IMR-90 (cell line): Measurements from ENCODE around the gene FAM111A. TPM values are rescaled to one million over a fixed set of nuclear protein-coding genes. Genes with fewer than 3 reads are reported as not detected.

Experiments used
- ATAC-seq: fragments of 200-7000 bp; cut with Tn5 transposase; 2 replicates; pipeline ENCODE4 v1.9.1; 2020; ENCODE audit warnings: low read depth, mild to moderate bottlenecking, moderate library complexity
- BruUV-seq: library from RNA; stranded (reverse); fragments of 400-500 nt; replicated peaks from 2 replicates; lab custom pipeline; 2021; lab: Mats Ljungman, UMichigan
- CTCF ChIA-PET: fragments of 300-600 bp; formaldehyde crosslinking; extraction: SDS; loops from one replicate; lab custom pipeline; 2021; ENCODE audit warnings: antibody characterized with exemption; lab: Yijun Ruan, JAX
- POLR2A ChIA-PET: fragments of 300-600 bp; sonication (Branson Sonifier 250); formaldehyde crosslinking; loops from one replicate; lab custom pipeline; 2022; ENCODE audit warnings: antibody characterized with exemption; ENCODE audit not compliant: unreplicated experiment; lab: Charles Lee
- DNase-seq: peaks from one replicate; pipeline ENCODE4 v3.0.0; 2013
- H2AFZ ChIP-seq: replicated peaks from 2 replicates; pipeline ENCODE3; 2013; ENCODE audit warnings: low read length, mild to moderate bottlenecking; ENCODE audit not compliant: poor library complexity
- H2AK5ac ChIP-seq: 2 replicates; pipeline ENCODE4 v1.6.1; 2013; ENCODE audit warnings: low read depth, low read length, inconsistent platforms
- H2AK9ac ChIP-seq: replicated peaks from 2 replicates; pipeline ENCODE3; 2013; ENCODE audit warnings: mild to moderate bottlenecking, low read depth, low read length, moderate library complexity; ENCODE audit not compliant: poor library complexity
- H2BK120ac ChIP-seq: 2 replicates; pipeline ENCODE4 v1.6.1; 2013; ENCODE audit warnings: low read depth, low read length, inconsistent platforms
- H2BK15ac ChIP-seq: 3 replicates; pipeline ENCODE4 v1.6.1; 2013; ENCODE audit warnings: low read depth, low read length, inconsistent platforms
- H2BK20ac ChIP-seq: 2 replicates; pipeline ENCODE4 v1.6.1; 2013; ENCODE audit warnings: low read depth, mild to moderate bottlenecking, inconsistent platforms, low read length, moderate library complexity
- H2BK5ac ChIP-seq: 2 replicates; pipeline ENCODE4 v1.6.1; 2013; ENCODE audit warnings: mild to moderate bottlenecking, low read depth, low read length, inconsistent platforms; ENCODE audit not compliant: poor library complexity, severe bottlenecking
- H3K14ac ChIP-seq: replicated peaks from 2 replicates; pipeline ENCODE4 v1.6.1; 2013; ENCODE audit warnings: low read depth, low read length, inconsistent platforms
- H3K18ac ChIP-seq: 2 replicates; pipeline ENCODE4 v1.6.1; 2013; ENCODE audit warnings: low read depth, low read length, control low read depth
- H3K23ac ChIP-seq: 2 replicates; pipeline ENCODE4 v1.6.1; 2013; ENCODE audit warnings: low read depth, low read length, inconsistent platforms
- H3K27ac ChIP-seq: 2 replicates; pipeline ENCODE4 v1.5.1; 2013; ENCODE audit warnings: mild to moderate bottlenecking, control low read depth, low read length; ENCODE audit not compliant: insufficient read depth
- H3K27me3 ChIP-seq: 2 replicates; pipeline ENCODE4 v1.6.1; 2013; ENCODE audit warnings: low read length; ENCODE audit not compliant: control insufficient read depth, insufficient read depth
- H3K36me3 ChIP-seq: 2 replicates; pipeline ENCODE4 v1.6.1; 2013; ENCODE audit warnings: low read length, mixed read lengths; ENCODE audit not compliant: control insufficient read depth, insufficient read depth
- H3K4ac ChIP-seq: 2 replicates; pipeline ENCODE4 v1.6.1; 2013; ENCODE audit warnings: low read depth, low read length, inconsistent platforms
- H3K4me1 ChIP-seq: 2 replicates; pipeline ENCODE4 v1.6.1; 2013; ENCODE audit warnings: low read length, mixed read lengths; ENCODE audit not compliant: control insufficient read depth, insufficient read depth
- H3K4me2 ChIP-seq: 2 replicates; pipeline ENCODE4 v1.6.1; 2013; ENCODE audit warnings: low read depth, mild to moderate bottlenecking, control low read depth, low read length, moderate library complexity
- H3K4me3 ChIP-seq: 2 replicates; pipeline ENCODE4 v1.5.1; 2013; ENCODE audit warnings: low read depth, mild to moderate bottlenecking, control low read depth, low read length, moderate library complexity; ENCODE audit not compliant: insufficient read depth
- H3K56ac ChIP-seq: 2 replicates; pipeline ENCODE4 v1.6.1; 2013; ENCODE audit warnings: low read length, inconsistent platforms; ENCODE audit not compliant: insufficient read depth; ENCODE audit errors: extremely low read depth
- H3K79me1 ChIP-seq, 2 experiments: 2 replicates each; pipeline ENCODE4 v1.6.1; 2013; ENCODE audit warnings: low read length in 2 of 2, inconsistent platforms in 1 of 2, low read depth in 1 of 2
- H3K9ac ChIP-seq: 2 replicates; pipeline ENCODE4 v1.6.1; 2013; ENCODE audit warnings: low read depth, low read length, control low read depth
- H3K9me1 ChIP-seq: 2 replicates; pipeline ENCODE4 v1.6.1; 2013; ENCODE audit warnings: low read length, inconsistent platforms; ENCODE audit not compliant: insufficient read depth
- H3K9me3 ChIP-seq: 2 replicates; pipeline ENCODE4 v1.6.1; 2013; ENCODE audit warnings: low read length; ENCODE audit not compliant: control insufficient read depth, insufficient read depth
- H4K20me1 ChIP-seq: 2 replicates; pipeline ENCODE4 v1.6.1; 2013; ENCODE audit warnings: low read length, inconsistent platforms; ENCODE audit not compliant: insufficient read depth
- H4K5ac ChIP-seq: 2 replicates; pipeline ENCODE4 v1.6.1; 2013; ENCODE audit warnings: mild to moderate bottlenecking, low read depth, low read length, control low read depth
- H4K8ac ChIP-seq, 2 experiments: 2 replicates each; pipeline ENCODE4 v1.6.1; 2013; ENCODE audit warnings: low read depth in 2 of 2, low read length in 2 of 2, control low read depth in 1 of 2, inconsistent platforms in 1 of 2
- H4K91ac ChIP-seq: 2 replicates; pipeline ENCODE4 v1.6.1; 2013; ENCODE audit warnings: low read depth, low read length, inconsistent platforms; ENCODE audit not compliant: insufficient read depth
- BHLHE40 ChIP-seq: fragments of 150-350 bp; IDR thresholded peaks from 2 replicates; pipeline ENCODE4 v1.6.1; 2016; ENCODE audit warnings: mild to moderate bottlenecking, low read depth, low read length
- CEBPB ChIP-seq: IDR thresholded peaks from 2 replicates; pipeline ENCODE4 v1.6.1; 2012; ENCODE audit warnings: low read depth, low read length, improper control_type of control experiment
- CHD1 ChIP-seq: IDR thresholded peaks from 2 replicates; pipeline ENCODE4 v1.6.1; 2012; ENCODE audit warnings: low read depth, low read length, improper control_type of control experiment
- ELK1 ChIP-seq: fragments of 150-350 bp; IDR thresholded peaks from 2 replicates; pipeline ENCODE4 v1.6.1; 2016; ENCODE audit warnings: low read depth, mild to moderate bottlenecking, low read length, moderate library complexity, borderline replicate concordance
- FOS ChIP-seq: fragments of 150-350 bp; IDR thresholded peaks from 2 replicates; pipeline ENCODE4 v1.6.1; 2016; ENCODE audit warnings: low read depth, low read length
- MAZ ChIP-seq: IDR thresholded peaks from 2 replicates; pipeline ENCODE4 v1.6.1; 2012; ENCODE audit warnings: low read depth, mild to moderate bottlenecking, low read length, improper control_type of control experiment, moderate library complexity, borderline replicate concordance
- MXI1 ChIP-seq: IDR thresholded peaks from 2 replicates; pipeline ENCODE4 v1.6.1; 2012; ENCODE audit warnings: low read depth, mild to moderate bottlenecking, low read length, moderate library complexity, borderline replicate concordance
- NFE2L2 ChIP-seq: fragments of 150-350 bp; IDR thresholded peaks from 2 replicates; pipeline ENCODE4 v1.6.1; 2016; ENCODE audit warnings: low read depth, mild to moderate bottlenecking, low read length
- RFX5 ChIP-seq: IDR thresholded peaks from 2 replicates; pipeline ENCODE4 v1.8.0; 2012; ENCODE audit warnings: low read depth, mild to moderate bottlenecking, low read length, moderate library complexity
- SMC3 ChIP-seq: fragments of 150-350 bp; IDR thresholded peaks from 2 replicates; pipeline ENCODE4 v1.6.1; 2016; ENCODE audit warnings: low read depth, mild to moderate bottlenecking, antibody characterized with exemption, low read length, moderate library complexity
- WGBS, 2 experiments: methylation state at CpG; one replicate each; pipeline versions ENCODE4 v1.1.5 to v1.1.7; 2013; ENCODE audit warnings: missing lambda C conversion rate in 2 of 2; ENCODE audit not compliant: insufficient read length in 1 of 2; ENCODE audit errors: extremely low coverage in 2 of 2; 5-methylcytosine and 5-hydroxymethylcytosine counted together
- dilution Hi-C: fragments of 300-500 bp; cut with HindIII; formaldehyde crosslinking; loops from one replicate; pipeline ENCODE4 v1.14.3; 2018; ENCODE audit warnings: low sequenced_read_pairs; ENCODE audit not compliant: unreplicated experiment
- in situ Hi-C: fragments of 300-500 bp; cut with MboI; formaldehyde crosslinking; loops from 3 replicates; pipeline ENCODE4 v1.14.3; 2019; ENCODE audit warnings: low sequenced_read_pairs, inconsistent platforms, mixed read lengths
- intact Hi-C: fragments of 100-400 bp; cut with micrococcal nuclease; formaldehyde crosslinking; loops from 2 replicates; pipeline ENCODE4 v1.10.0; 2022
- polyA plus RNA-seq, 3 experiments: library from polyadenylated mRNA; depleted of rRNA; stranded (reverse); fragments of >200 nt; gene quantifications; 2 replicates each; pipeline ENCODE4 v1.2.3, GENCODE V29; 2012; ENCODE audit warnings: low replicate concordance in 1 of 3
- total RNA-seq: library from RNA; depleted of rRNA; stranded (reverse); fragments of >200 nt; gene quantifications from 2 replicates; pipeline ENCODE4 v1.2.3, GENCODE V29; 2012

FAM111A gene
- total and polyA plus RNA-seq, 2 of the 4 experiments (the other 2 are of a cell fraction): 19.9 to 36.4 TPM

GRCh38 chr11:59152312-59152951 lies 9.8 kb downstream of the FAM111A start:
- H2BK20ac ChIP-seq: no peak overlapping the region
- no peak for DNase-seq
- H3K4me3 ChIP-seq: no peak overlapping the region
- H2BK15ac ChIP-seq: no peak overlapping the region
- H3K27me3 ChIP-seq: no peaks in the 10 kb centered on the region
- H3K36me3 ChIP-seq: peaks cover 3% of the 10 kb centered on the region; the same call in 1 of the 2 replicates
- H3K4ac ChIP-seq: no peak overlapping the region
- H3K14ac ChIP-seq: no peak overlapping the region
- no peak for ATAC-seq
- H2BK5ac ChIP-seq: no peak overlapping the region
- in situ Hi-C loops (loop anchor here (10.0 kb wide), 1 partner anchor 248 kb away; no protein-coding TSS in a partner anchor), dilution Hi-C loops (no loop called here), intact Hi-C loops (no loop called here)
- H3K4me2 ChIP-seq: no peak overlapping the region
- no peaks in the 10 kb centered on the region for H3K9me1 ChIP-seq
- ChIA-PET POLR2A (no interaction called here), CTCF (no interaction called here)
- H3K27ac ChIP-seq: no peak overlapping the region
- no peak overlapping the region for H2BK120ac ChIP-seq
- no peaks in the 10 kb centered on the region for H3K4me1 ChIP-seq
- no peaks in the 10 kb centered on the region for H3K9me3 ChIP-seq
- no peak overlapping the region for H3K18ac ChIP-seq
- H3K56ac ChIP-seq: no peak overlapping the region
- no peak overlapping the region for H2AK5ac ChIP-seq
- no TSS peak for BruUV-seq
- H4K8ac ChIP-seq: no peak overlapping the region
- no peak for TF ChIP-seq FOS
- TF ChIP-seq ELK1: no peak
- TF ChIP-seq MAZ: no peak
- TF ChIP-seq CEBPB: no peak
- TF ChIP-seq NFE2L2: no peak
- TF ChIP-seq SMC3: no peak
- TF ChIP-seq MXI1: no peak
- TF ChIP-seq RFX5: no peak
- TF ChIP-seq BHLHE40: no peak
- TF ChIP-seq CHD1: no peak
- H2AFZ ChIP-seq: no peak overlapping the region
- WGBS, 2 experiments: 100% methylated on average over 7 of the region's 8 CpGs; no CpG with 5 or more reads in 1 of the 2 experiments
- no peaks in the 10 kb centered on the region for H4K20me1 ChIP-seq
- H3K23ac ChIP-seq: no peak overlapping the region
- H3K79me1 ChIP-seq: peaks cover 4 to 5% of the 10 kb centered on the region in 2 experiments; a peak in 3 of 4 replicates
- H2AK9ac ChIP-seq: no peak overlapping the region
- H3K9ac ChIP-seq: no peak overlapping the region
- no peak overlapping the region for H4K91ac ChIP-seq
- H4K5ac ChIP-seq: no peak overlapping the region
